Lower lobe of right lung (tissue), 2 donors: ENCODE measurements around the gene DTNBP1. TPM values are rescaled to one million over a fixed set of nuclear protein-coding genes. Genes with fewer than 3 reads are reported as not detected.

Source experiments
- ATAC-seq, 2 donors: fragments of 200-7000 bp; cut with Tn5 transposase; one replicate each; pipeline ENCODE4 v1.9.1; 2020 to 2022; ENCODE audit warnings: mild to moderate bottlenecking in 2 of 2, moderate library complexity in 2 of 2
- DNase-seq: peaks from one replicate; pipeline ENCODE4 v3.0.0-alpha.2; 2020
- H3K27ac ChIP-seq: fragments of 200-600 bp; one replicate; pipeline ENCODE4 v1.8.0; 2022
- H3K27me3 ChIP-seq: fragments of 200-600 bp; one replicate; pipeline ENCODE4 v1.8.0; 2022; ENCODE audit warnings: low read depth
- H3K36me3 ChIP-seq: fragments of 200-600 bp; one replicate; pipeline ENCODE4 v1.8.0; 2022; ENCODE audit warnings: mild to moderate bottlenecking
- H3K4me1 ChIP-seq: fragments of 200-600 bp; one replicate; pipeline ENCODE4 v1.8.0; 2022
- H3K4me3 ChIP-seq: fragments of 200-600 bp; one replicate; pipeline ENCODE4 v1.8.0; 2022; ENCODE audit warnings: mild to moderate bottlenecking
- H3K9me3 ChIP-seq: fragments of 200-600 bp; one replicate; pipeline ENCODE4 v1.8.0; 2022
- CTCF ChIP-seq: fragments of 200-600 bp; IDR thresholded peaks from one replicate; pipeline ENCODE4 v1.8.0; 2022; ENCODE audit warnings: antibody characterized with exemption, mild to moderate bottlenecking
- intact Hi-C: fragments of 100-400 bp; cut with DNase I; formaldehyde crosslinking; loops from one replicate; pipeline ENCODE4 v1.11.0; 2022
- total RNA-seq: library from RNA; stranded (reverse); fragmentation: NEBNext Ultra II Directional; extraction: Animal tissue kit (Norgen Biotek cat#: 25700); gene quantifications from one replicate; pipeline ENCODE4 v1.2.1, GENCODE V29; 2021
- donor health status: DM: no; HTN: yes; CAD: no; lungs with severe emphysema.

The DTNBP1 gene
- total RNA-seq, 1 donor from 2014 or later: 25.9 TPM

- ATAC-seq: no peak
- no peak for TF ChIP-seq CTCF
- no peak overlapping the region for H3K27ac ChIP-seq
- H3K36me3 ChIP-seq: peaks cover 90% of the 10 kb centered on the region
- no peak for DNase-seq
- H3K9me3 ChIP-seq: no peaks in the 10 kb centered on the region
- no peak overlapping the region for H3K4me3 ChIP-seq
- H3K27me3 ChIP-seq: no peaks in the 10 kb centered on the region
- H3K4me1 ChIP-seq: no peaks in the 10 kb centered on the region
- intact Hi-C loops: no loop called here
Measured at GRCh38 chr6:15515226-15515625, 147.6 kb downstream of the DTNBP1 start.

DNA sequence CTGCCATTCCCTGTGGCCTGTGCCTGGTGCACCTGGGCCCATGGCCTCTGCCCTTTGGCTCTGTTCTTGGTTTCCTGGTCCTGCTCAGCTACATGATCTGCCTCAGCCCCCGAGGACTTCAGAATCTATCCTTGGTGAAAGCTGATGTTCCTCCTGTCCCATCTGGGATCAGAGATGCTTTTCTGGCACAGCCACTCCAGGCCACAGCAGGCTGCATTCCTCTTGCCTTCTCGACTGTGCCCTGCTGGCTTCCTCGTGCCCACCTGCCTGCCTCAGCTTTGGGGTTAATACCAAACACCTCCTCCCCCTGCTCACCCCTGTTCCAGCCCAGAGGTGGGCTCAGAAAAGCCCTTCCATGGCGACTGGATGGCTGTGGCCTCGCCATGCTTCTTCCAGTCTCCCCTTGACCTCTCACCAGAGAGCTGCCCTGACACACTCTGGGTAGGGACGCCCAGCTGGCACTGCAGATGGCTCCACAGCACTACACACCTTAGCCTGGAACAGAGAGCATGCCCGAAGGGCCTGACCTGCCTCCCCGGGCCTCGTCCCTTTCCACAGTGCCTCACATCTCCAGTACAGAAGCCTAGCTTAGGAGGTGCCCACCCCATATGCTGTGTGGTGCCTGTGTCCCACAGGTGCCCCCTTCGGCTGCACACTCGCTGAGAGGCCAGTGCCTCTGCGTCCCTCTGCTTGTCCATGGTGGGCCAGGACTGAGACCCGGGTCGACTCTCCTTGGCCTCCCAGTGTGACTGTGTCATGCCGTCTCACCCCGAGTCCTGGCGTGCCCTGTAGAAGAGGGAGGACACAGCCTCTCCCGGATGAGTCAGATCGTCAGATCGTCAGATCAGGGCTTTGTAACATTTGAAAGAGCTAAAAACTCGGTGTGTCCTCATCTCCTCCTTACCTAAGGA is 148.8 kb downstream of the DTNBP1 start:
- intact Hi-C loops: no loop called here
- Histone ChIP-seq H3K4me3 (no peak overlapping the region), H3K9me3 (no peaks in the 10 kb centered on the region), H3K36me3 (peaks cover 88% of the 10 kb centered on the region), H3K27ac (no peak overlapping the region), H3K4me1 (no peaks in the 10 kb centered on the region), H3K27me3 (no peaks in the 10 kb centered on the region)
- no peak for ATAC-seq
- no peak for DNase-seq
- no peak for TF ChIP-seq CTCF

DNA sequence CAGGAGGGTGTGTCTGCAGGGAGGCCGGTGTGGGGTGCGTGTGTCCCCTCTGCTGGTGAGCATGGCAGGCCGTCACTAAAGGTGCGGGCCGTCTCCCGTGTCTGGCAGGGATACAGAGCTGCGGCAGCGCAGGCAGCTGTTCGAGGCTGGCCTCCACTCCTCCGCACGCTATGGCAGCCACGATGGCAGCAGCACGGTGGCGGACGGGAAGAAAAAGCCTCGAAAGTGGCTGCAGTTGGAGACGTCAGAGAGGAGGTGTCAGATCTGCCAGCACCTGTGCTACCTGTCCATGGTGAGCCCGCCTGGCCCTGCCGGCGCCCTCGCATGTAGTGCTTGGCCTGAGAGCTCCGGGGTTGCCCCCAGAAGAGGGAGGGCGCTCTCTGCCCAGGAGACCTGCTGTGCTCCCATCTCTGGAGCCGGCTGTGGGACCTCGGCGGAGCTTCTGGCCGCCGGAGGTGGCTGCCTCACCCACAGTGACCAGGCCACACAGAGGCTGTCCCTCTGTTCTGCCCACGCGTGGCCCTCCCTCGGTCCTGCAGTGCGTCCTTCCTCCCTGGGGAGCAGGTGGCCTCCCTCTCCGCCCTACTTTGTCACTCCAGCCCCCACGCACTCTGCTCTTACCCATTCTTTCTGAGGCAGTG is 149.6 kb downstream of the DTNBP1 start:
- Histone ChIP-seq H3K9me3 (no peaks in the 10 kb centered on the region), H3K36me3 (peaks cover 90% of the 10 kb centered on the region), H3K4me1 (no peaks in the 10 kb centered on the region), H3K27me3 (no peaks in the 10 kb centered on the region), H3K27ac (no peak overlapping the region), H3K4me3 (no peak overlapping the region)
- ATAC-seq (no peak), DNase-seq (no peak)
- no peak for TF ChIP-seq CTCF
- intact Hi-C loops: no loop called here

- Histone ChIP-seq H3K36me3 (peaks cover 90% of the 10 kb centered on the region), H3K27ac (no peak overlapping the region), H3K9me3 (no peaks in the 10 kb centered on the region), H3K27me3 (no peaks in the 10 kb centered on the region), H3K4me3 (no peak overlapping the region), H3K4me1 (no peaks in the 10 kb centered on the region)
- intact Hi-C loops: no loop called here
- no peak for TF ChIP-seq CTCF
- DNase-seq (no peak), ATAC-seq (no peak)
Measured at GRCh38 chr6:15512721-15513120, 150.1 kb downstream of the DTNBP1 start.

- H3K27ac ChIP-seq: no peak overlapping the region
- ATAC-seq: no peak
- no peak overlapping the region for H3K4me3 ChIP-seq
- peaks cover 90% of the 10 kb centered on the region for H3K36me3 ChIP-seq
- DNase-seq: no peak
- no peaks in the 10 kb centered on the region for H3K9me3 ChIP-seq
- no peak for TF ChIP-seq CTCF
- no peaks in the 10 kb centered on the region for H3K4me1 ChIP-seq
- H3K27me3 ChIP-seq: no peaks in the 10 kb centered on the region
- intact Hi-C loops: no loop called here
Measured at GRCh38 chr6:15512126-15512525, 150.7 kb downstream of the DTNBP1 start.
